Measurements from ENCODE around the gene VAV3.
A peak's percentile ranks its signal among the peaks of the same experiment; 100 is the strongest.

The VAV3 gene

GRCh38 chr1:107557095-107557494 lies 407.9 kb downstream of the VAV3 start:
- DNase-seq, result no peak

DNA sequence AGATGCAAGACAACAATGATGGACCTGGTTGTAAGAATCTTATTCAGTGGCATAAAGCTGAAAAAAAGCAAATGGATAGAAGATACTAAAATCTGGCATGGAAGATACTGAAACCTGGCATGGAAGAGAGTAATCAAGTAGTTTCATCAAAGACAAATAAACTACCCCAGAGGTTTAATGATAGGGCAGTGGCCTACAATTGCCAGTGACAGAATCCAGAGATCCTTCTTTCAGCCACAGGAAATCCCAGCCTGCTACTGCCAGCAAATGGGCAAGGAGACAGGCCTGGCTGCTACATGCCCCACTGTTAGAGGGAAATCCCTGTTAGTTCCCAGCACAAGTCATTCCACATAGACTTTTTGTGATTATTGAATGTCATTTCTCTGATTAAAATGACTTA lies 409.4 kb downstream of the VAV3 start:
- no peak for DNase-seq

- DNase-seq, result no peak
Observed at GRCh38 chr1:107552781-107553180, 412.2 kb downstream of the VAV3 start.

GRCh38 chr1:107551456-107551855 lies 413.5 kb downstream of the VAV3 start:
- no peak for DNase-seq

- no peak for DNase-seq
Observed at GRCh38 chr1:107550358-107550757, 414.6 kb downstream of the VAV3 start.

DNA sequence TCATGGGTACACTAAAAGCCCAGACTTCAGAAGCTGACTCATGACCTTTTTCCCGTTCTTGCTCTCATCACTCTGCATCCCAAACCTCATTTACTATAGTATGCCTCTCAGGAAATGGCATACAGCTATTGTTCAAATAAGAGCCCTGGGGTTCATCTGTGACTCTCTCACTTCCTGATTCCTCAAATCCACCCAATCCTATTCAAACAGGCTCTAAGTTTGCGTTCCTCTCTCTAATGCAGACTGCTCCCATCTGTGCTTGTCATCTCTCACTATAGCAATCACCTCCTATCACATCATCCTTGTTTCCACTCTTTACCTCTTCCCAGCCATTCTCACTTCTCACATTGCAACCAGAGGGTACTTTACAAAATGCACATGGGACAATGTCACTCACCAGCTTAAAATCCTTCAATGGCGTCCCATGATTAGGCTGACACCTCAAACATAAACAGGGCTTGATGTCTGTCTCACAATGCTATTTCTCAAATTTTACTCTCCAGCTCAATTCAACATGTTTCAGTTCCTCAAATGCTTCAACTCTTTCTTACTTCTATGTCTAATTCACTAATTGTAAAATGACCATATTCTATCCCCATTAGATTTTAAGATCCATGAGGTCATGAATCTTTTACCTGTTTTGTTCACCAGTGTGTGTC lies 415.7 kb downstream of the VAV3 start:
- no peak for DNase-seq

DNA sequence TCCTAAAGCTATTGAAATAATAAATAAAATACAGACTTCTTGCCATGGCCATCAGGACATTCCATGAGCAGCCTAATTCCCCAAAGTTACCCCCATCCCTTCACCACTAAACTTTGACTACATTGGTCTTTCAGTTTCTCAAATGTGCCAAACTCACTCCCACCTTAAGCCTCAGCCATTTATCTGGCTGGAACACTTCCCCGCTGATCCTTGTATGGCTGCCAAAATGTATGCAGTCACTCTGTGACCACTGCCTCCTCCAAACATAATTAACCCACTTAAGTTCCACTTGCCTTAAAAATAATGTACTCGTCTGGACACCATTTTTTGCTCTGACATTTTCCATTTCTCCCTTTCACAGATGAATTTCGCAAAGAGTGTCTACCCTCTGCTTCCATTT lies 416.7 kb downstream of the VAV3 start:
- peak; percentile 56 for DNase-seq

DNA sequence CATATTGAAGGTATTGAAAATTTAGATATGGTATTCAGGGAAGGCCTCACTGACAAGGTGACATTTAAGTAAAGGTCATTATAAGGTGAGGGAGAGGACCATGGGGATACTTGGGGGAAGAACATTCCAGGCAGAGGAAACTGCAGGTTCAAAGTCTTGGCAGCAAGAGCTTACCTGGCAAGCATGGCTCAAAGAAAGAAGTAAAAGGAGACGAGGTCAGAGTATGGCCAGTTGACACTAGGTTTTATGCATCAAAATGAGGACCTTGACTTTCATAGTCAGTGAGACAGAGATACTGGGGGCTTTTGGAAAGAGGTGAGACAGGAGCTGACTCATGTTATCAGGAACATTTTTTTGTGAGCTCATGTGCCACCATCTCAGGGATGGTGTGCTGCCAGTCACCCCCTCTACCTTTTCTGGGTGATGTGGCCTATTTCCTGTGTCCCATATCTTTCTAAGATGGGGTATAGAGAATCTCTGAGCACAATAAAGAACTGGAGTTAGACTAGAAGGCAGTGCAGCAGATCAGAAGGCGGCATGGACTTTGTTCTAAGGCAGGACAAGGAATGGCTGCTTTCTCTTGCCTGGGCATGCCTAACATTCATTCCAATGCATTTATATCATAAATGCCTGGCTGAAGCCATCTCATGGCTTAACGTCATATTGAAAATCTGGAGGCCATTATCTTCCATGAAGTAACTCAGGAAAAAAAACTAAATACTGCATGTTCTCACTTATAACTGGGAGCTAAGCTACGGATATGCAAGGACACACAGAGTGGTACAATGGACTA lies 417.4 kb downstream of the VAV3 start:
- DNase-seq, result no peak

DNA sequence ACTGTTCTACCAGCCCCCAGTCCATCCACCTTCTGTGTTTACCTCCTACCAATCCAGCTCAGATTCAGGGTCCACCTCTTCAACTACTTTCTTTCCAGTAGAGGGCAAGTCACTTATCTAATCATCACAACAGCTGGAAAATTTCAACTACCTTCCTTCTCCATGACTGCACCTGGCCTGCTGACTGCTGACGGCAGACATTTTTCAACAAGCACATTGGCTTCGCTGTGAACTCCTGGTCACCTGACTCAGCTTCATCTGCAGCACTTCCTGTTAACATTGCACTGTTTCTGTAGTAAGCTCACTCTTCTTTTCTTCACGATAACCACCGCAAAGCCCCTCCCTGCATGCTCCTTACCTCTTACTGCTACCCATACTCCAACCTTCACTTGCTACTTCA lies 418.4 kb downstream of the VAV3 start:
- no peak for DNase-seq

DNA sequence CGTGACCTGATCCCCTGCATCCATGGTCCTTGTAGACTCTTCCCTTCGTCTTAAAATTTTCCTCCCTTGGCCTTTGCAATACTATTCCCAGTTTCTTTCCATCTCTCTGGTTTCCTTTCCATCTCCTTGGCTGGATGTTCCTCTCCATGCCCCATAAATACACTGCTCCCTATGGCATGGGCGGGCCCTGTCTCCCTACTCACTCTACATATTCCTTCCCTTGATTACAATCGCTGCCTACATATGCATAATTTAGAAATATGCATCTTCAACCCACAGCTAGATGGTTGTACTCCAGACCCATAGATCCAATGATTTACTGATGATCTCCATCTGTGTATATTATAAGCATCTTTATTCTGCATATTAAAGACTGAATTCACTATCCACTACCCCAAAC lies 419.1 kb downstream of the VAV3 start:
- DNase-seq, result no peak

- no peak for DNase-seq
Observed at GRCh38 chr1:107545056-107545577, 419.9 kb downstream of the VAV3 start.

GRCh38 chr1:107544285-107544684 lies 420.7 kb downstream of the VAV3 start:
- no peak for DNase-seq

DNA sequence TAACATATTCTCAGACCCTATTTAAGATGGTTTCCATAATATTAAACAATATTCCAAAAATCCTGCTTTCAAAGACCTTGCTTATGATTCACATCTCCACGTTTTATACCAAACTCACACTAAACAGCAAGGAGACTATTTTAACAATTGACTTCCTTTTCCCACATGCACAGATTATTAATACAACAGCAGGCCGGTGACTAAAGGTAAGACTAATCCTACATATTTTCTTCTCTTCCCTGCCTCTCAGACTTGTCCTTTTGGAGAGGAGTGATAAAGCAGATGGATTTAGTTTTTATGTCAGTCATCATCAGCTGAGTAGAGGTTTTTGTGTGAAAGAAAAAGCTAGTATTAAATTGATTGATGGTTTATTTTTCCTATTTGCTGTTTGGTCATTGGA lies 423.6 kb downstream of the VAV3 start:
- DNase-seq, result no peak

DNA sequence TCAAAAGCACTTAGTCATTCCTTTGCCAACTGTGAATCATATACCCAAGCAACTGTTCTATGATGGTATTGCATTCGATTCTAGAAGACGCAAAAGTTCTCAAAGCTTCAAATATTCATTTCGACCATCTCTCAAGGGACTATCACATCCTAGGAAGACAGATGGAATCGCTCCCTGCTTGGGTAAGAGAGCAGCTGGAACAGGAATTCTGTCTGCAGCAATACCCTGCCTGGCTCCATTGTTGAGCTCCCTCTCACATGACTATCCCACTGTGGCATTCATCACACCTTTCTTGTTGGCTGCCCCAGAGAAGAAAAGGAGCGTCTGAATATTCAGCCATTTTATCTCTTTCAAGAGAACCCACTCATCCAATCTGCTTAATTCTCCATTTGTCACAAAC lies 426.5 kb downstream of the VAV3 start:
- DNase-seq, result no peak

- peak; percentile 46 for DNase-seq
Observed at GRCh38 chr1:107536266-107536665, 428.7 kb downstream of the VAV3 start.

GRCh38 chr1:107535091-107535490 lies 429.9 kb downstream of the VAV3 start:
- DNase-seq, result peak; percentile 20

GRCh38 chr1:107534632-107535031 lies 430.3 kb downstream of the VAV3 start:
- DNase-seq, result no peak

- DNase-seq, result no peak
Observed at GRCh38 chr1:107533436-107533835, 431.5 kb downstream of the VAV3 start.

DNA sequence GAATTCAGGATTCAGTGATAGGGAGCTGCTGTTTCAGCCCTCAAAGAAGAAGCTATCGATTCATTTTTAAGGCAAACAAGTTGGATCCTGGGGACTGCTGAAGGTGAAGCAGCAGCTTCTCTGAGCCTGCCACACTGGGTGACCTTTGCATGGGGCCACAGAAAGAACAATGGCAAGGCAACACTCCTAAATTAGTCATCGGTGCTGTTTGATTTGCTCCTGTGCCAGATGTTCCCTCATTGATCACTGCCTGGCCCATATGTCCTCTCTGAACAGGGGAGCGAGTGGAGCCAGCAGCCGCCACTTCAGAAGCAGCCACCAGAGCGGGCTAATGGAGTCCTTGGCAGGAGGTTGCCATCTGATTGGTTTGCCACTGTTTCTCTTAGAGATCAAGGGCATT lies 432.7 kb downstream of the VAV3 start:
- peak; percentile 96 for DNase-seq

DNA sequence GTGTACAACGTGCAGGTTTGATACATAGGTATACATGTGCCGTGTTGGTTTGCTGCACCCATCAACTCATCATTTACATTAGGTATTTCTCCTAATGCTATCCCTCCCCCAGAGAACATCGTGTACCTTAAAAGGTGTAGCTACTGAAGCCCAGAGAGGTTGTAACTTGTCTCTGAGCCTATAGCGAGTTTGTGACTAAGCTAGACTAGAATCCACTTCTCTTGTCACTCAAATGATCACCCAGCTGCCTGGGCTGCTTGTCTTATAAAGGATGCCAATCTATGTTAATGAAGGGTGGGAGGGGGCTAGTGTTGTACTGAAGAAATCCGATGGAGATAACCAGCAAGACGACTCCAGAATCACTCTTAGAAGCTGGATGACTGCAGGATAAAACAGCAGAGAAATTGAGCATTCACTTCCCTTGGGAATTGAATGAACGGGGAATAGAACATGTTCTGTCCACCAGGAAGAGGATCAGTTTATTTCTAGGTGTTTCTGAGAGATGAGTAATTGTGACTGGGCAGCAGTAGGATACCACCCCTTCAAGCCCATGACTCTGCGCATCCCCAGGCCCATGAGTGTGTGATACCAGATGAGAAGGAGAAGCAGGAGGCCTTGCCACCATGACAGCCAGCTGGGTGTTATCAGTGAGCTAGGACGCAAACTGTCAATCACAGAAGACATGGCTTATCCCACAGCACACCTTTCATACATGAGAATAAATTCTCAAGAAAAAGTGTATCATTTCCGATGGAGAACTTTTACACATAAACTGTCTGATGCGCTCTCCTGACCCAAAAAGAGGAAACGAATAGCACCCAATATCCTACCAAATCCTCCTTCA lies 433.7 kb downstream of the VAV3 start:
- no peak for DNase-seq

GRCh38 chr1:107530543-107530942 lies 434.4 kb downstream of the VAV3 start:
- DNase-seq, result no peak

DNA sequence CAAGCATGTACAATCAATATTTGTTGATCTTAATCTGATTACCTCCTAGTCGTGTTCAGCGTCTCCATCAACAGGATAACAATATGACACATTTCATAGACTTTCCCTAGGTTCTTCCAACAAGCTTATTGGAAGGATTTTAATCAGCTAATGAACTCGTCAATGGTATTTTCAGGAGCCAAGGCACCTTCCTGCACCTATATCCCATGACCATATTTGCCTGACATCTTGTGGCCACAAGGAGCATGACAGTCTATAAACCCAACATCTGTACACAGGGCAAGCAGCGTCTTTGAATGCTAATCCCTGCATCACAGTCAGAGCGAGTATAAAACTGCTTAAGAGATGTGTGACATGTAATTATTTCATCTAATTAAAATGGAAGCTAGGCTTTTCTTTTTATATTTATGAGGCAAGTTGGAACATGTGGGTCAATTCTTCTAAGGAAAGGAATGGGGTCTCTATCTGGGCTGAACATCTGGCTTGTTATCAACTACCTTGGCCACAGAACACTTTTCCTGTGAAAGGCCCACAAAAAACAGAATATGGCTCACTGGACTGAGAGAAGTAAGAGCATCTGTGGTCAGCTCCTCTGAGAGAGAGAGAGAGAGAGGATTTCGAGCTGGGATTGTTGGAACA lies 435.4 kb downstream of the VAV3 start:
- DNase-seq, result peak; percentile 34
